Upper lobe of right lung (tissue), 1 donor: Measurements from ENCODE around the gene LENG8. TPM values are rescaled to one million over a fixed set of nuclear protein-coding genes. Genes with fewer than 3 reads are reported as not detected.

Experiments used
- ATAC-seq: fragments of 200-7000 bp; cut with Tn5 transposase; one replicate; pipeline ENCODE4 v1.9.1; 2020; ENCODE audit warnings: mild to moderate bottlenecking, moderate library complexity
- DNase-seq: peaks from one replicate; pipeline ENCODE4 v3.0.0-alpha.2; 2020
- H3K27ac ChIP-seq: fragments of 200-600 bp; one replicate; pipeline ENCODE4 v1.8.0; 2022
- H3K27me3 ChIP-seq: fragments of 200-600 bp; one replicate; pipeline ENCODE4 v1.8.0; 2022; ENCODE audit warnings: mild to moderate bottlenecking
- H3K36me3 ChIP-seq: fragments of 200-600 bp; one replicate; pipeline ENCODE4 v1.8.0; 2022
- H3K4me1 ChIP-seq: fragments of 200-600 bp; one replicate; pipeline ENCODE4 v1.8.0; 2022
- H3K4me3 ChIP-seq: fragments of 200-600 bp; one replicate; pipeline ENCODE4 v1.8.0; 2022; ENCODE audit warnings: mild to moderate bottlenecking
- H3K9me3 ChIP-seq: fragments of 200-600 bp; one replicate; pipeline ENCODE4 v1.8.0; 2022
- CTCF ChIP-seq: fragments of 200-600 bp; IDR thresholded peaks from one replicate; pipeline ENCODE4 v1.8.0; 2022; ENCODE audit warnings: antibody characterized with exemption
- intact Hi-C: fragments of 100-400 bp; cut with DNase I; formaldehyde crosslinking; loops from one replicate; pipeline ENCODE4 v1.11.0; 2022
- total RNA-seq: library from RNA; stranded (reverse); fragmentation: NEBNext Ultra II Directional; extraction: Animal tissue kit (Norgen Biotek cat#: 25700); gene quantifications from one replicate; pipeline ENCODE4 v1.2.1, GENCODE V29; 2021
- donor health status: DM: no; HTN: yes; CAD: no; lungs with severe emphysema.

LENG8 gene
- total RNA-seq, 1 donor from 2014 or later, result 191 TPM

- TF ChIP-seq CTCF, result no peak
- no peaks in the 10 kb centered on the region for H3K4me1 ChIP-seq
- no peak for ATAC-seq
- H3K36me3 ChIP-seq, result no peaks in the 10 kb centered on the region
- H3K9me3 ChIP-seq, result no peaks in the 10 kb centered on the region
- no peak overlapping the region for H3K27ac ChIP-seq
- H3K27me3 ChIP-seq, result peaks cover 74% of the 10 kb centered on the region
- no peak for DNase-seq
- intact Hi-C loops, result no loop called here
- no peak overlapping the region for H3K4me3 ChIP-seq
Observed at GRCh38 chr19:54415901-54416673, 32.9 kb upstream of the LENG8 start.

- H3K36me3 ChIP-seq, result no peaks in the 10 kb centered on the region
- peaks cover 81% of the 10 kb centered on the region for H3K27me3 ChIP-seq
- TF ChIP-seq CTCF, result no peak
- H3K27ac ChIP-seq, result no peak overlapping the region
- no peak overlapping the region for H3K4me3 ChIP-seq
- ATAC-seq (no peak), DNase-seq (no peak)
- no peaks in the 10 kb centered on the region for H3K9me3 ChIP-seq
- H3K4me1 ChIP-seq, result no peaks in the 10 kb centered on the region
- intact Hi-C loops, result no loop called here
Observed at GRCh38 chr19:54416695-54417491, 32.1 kb upstream of the LENG8 start.

GRCh38 chr19:54418030-54418929, 30.7 kb upstream of the LENG8 start:
- no peaks in the 10 kb centered on the region for H3K9me3 ChIP-seq
- no peak for TF ChIP-seq CTCF
- peaks cover 76% of the 10 kb centered on the region for H3K27me3 ChIP-seq

GRCh38 chr19:54418930-54419800, 29.8 kb upstream of the LENG8 start:
- no peaks in the 10 kb centered on the region for H3K4me1 ChIP-seq
- H3K4me3 ChIP-seq, result no peak overlapping the region
- DNase-seq (no peak), ATAC-seq (no peak)
- H3K27me3 ChIP-seq, result peaks cover 79% of the 10 kb centered on the region
- TF ChIP-seq CTCF, result no peak
- H3K9me3 ChIP-seq, result no peaks in the 10 kb centered on the region
- no peaks in the 10 kb centered on the region for H3K36me3 ChIP-seq
- intact Hi-C loops, result no loop called here
- no peak overlapping the region for H3K27ac ChIP-seq

More at GRCh38 chr19:54418030-54418929, 30.7 kb upstream of the LENG8 start:
- Histone ChIP-seq H3K27ac (no peak overlapping the region), H3K4me1 (no peaks in the 10 kb centered on the region), H3K4me3 (no peak overlapping the region), H3K36me3 (no peaks in the 10 kb centered on the region)
- DNase-seq (no peak), ATAC-seq (peak; percentile 4)
- intact Hi-C loops, result no loop called here

GRCh38 chr19:54420068-54420382, 29.0 kb upstream of the LENG8 start:
- intact Hi-C loops, result no loop called here
- peaks cover 80% of the 10 kb centered on the region for H3K27me3 ChIP-seq

More at GRCh38 chr19:54420068-54420382, 29.0 kb upstream of the LENG8 start:
- Histone ChIP-seq H3K4me1 (no peaks in the 10 kb centered on the region), H3K9me3 (no peaks in the 10 kb centered on the region), H3K27ac (no peak overlapping the region), H3K36me3 (no peaks in the 10 kb centered on the region), H3K4me3 (no peak overlapping the region)
- no peak for DNase-seq
- ATAC-seq, result no peak
- TF ChIP-seq CTCF, result no peak
